Left hindlimb (tissue), 1 donor: ENCODE data around the gene NHLRC1.

ENCODE experiments used
- DNase-seq: peaks from one replicate; pipeline ENCODE4 v3.0.0-alpha.2; 2018

Gene NHLRC1

DNA sequence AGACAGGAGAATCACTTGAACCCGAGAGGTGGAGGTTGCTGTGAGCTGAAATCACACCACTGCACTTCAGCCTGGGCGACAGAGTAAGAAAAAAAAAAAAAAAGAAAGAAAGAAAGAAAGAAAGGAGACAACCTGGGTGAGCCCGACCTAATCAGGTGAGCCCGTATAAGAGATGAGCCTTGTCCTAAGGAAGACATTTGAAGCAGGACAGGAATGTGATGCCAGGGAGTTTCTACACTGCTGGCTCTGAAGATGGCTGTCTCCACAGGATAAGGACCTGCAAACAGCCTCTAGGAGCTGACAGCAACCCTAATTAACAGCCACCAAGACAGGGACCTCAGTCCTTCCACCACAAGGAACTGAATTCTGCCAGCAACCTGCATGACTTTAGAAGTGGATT lies 41.9 kb downstream of the NHLRC1 start:
- no peak for DNase-seq

DNA sequence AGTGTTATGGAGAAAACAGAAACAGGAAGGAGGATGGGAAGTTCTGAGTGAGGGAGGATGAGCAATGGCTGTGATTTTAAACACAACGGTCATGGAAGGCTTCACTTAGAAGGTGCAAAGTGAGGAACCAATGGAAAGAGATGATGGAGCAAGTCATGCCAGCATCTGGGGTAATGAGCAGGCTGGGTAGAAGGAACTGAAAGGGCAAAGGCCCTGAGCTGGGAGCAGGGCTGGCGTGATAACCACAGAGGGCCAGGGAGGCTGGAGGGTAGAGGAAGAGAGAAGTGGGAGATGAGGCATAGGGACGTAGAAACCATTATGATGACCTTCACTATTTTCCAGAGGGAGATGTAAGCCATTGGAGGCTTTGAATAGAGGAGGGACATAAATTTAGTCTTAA lies 43.6 kb downstream of the NHLRC1 start:
- DNase-seq: no peak

DNA sequence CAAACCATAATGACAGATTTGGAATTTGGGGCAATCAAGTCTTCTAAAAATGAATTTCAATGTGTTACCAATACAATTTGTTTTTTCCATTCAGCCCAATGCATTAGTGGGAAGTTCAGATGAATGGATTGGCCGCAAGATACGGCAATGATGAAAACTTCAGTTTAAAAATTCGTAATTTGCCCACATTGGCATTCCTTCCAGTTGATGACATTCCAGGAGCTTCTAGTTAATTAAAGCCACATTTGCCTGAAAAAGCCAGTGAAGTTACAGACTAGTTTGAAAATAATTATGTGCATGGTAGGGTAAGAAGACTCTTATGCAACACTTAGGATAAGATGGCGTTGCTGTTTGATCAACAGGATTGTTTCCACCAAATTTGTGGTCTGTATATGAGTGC lies 46.2 kb downstream of the NHLRC1 start:
- no peak for DNase-seq

DNA sequence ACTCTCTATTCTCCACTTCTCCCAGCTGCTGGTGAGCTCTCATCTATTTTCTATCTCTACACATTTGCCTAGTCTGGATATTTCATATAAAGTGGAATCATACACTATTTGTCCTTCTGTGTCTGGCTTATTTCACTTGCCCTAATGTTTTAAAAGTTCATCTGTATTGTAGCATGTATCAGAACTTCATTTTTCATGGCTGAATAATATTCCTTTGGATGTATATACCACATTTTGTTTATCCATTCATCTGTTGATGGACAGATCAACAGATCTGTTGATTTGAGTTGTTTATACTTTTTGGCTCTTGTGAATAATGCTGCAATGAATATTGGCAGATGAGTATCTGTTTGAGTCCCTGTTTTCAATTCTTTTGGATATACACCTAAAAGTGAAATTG lies 49.6 kb downstream of the NHLRC1 start:
- DNase-seq: no peak

DNA sequence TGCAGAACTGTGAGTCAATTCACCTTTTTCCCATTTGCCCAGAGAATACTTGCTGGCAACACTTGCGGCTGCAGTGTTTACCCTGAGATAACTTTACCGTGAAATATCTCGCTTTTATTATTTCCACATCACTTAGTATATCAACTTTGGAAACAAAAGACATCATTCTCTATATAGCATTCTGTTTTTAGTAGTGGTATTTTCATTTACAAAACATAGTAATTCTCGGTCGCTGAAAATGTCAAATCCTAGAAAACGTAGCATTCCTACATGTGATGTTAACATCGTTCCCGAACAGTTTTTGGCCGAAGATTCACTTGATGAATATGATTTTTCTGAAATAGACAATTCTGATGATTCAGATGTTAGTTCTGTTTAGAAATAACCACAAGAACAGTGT lies 52.0 kb downstream of the NHLRC1 start:
- DNase-seq: no peak
